Measurements from ENCODE around the gene ETFRF1.

ETFRF1 gene

DNA sequence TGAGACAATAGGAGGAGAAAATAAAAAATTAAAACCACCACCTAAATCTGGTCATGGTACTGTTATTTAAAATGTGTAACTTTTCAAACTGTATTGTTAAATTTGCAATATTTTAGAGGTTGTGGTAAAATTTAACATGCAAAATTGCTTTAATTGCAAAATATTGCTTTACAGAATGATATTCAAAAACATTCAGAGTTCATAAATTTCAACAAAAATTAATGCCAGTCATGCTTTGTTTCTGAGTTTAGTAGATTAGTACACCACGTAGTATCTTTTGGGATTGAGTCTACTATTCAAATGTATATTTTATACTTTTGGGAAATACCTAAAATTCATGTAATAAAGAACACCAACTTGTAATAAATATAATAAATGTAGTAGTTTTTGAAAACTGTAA is 18.3 kb downstream of the ETFRF1 start:
- no peak for DNase-seq (ENCODE audit: low spot score)

- DNase-seq (ENCODE audit: low spot score): no peak
Observed at GRCh38 chr12:25236190-25236589, 41.2 kb downstream of the ETFRF1 start.

GRCh38 chr12:25236626-25237025 is 41.6 kb downstream of the ETFRF1 start:
- no peak for DNase-seq (ENCODE audit: low spot score)

DNA sequence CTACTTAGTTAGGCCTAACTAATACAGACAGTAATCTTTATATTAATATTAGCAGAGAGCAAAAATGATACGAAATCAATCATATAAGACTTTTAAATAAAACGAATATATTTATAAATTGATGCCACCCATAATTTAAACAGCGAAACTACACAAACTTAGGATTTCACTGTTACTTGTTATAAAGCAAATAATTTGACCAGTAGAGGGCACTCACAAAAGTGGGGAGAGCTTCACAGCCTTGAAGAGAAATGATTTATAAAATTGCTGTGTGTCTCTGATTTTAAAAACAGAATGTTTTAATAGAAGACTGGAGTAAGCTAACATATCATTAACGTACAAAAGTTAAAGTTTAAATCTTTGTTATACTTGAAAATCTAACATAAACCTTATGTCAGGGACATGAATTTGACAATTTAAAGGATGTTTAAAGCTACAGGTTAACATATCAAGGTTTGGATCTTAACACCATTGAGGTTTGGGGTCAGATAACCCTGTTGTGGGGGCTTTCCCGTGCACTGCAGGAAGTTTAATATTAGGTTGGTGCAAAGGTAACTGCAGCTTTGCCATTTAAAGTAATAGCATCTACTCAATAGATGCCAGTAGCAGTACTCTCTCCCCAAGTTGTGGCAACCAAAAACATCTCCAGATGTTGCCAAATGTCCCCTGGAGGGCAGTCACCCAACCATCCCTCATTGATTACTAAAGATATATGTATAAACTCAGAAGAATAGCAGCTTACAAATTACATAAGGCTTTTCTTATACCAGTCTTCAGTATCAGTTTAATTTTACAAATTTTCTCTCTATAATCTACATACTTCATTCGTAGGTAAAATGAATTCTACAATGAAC is 46.4 kb downstream of the ETFRF1 start:
- peak; percentile 62 for DNase-seq (ENCODE audit: low spot score)

DNA sequence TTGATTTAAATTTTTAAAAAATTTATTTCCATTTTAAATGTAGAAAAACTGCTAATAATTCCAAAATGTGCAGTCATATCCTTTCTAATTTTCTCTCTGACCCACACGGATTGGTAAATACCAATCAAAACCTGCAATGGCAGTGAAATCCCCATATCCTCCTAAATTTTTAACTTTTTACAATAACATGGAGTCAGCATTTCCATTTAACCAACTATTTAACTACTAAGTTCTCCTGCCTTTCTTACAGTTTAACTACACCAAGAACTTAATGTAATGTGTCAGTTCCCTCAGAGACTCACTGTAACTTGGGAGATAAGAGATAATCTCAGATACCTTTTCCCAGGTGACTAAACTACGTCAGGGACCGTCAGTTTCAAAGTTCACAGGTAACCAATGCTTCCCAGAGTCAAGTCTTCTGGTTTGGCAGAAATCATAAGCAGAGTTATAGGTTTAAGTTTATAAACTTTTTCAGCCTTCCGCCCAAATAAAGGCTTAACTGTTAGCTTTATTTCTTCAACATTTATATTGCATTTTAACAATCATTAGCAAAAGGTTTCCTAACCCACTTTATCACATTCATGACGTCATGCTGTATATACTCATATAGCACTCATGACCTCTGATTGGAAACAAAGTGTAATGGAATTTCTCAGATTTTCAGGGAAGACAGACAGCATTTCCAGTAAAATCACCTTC is 48.1 kb downstream of the ETFRF1 start:
- no peak for DNase-seq (ENCODE audit: low spot score)

DNA sequence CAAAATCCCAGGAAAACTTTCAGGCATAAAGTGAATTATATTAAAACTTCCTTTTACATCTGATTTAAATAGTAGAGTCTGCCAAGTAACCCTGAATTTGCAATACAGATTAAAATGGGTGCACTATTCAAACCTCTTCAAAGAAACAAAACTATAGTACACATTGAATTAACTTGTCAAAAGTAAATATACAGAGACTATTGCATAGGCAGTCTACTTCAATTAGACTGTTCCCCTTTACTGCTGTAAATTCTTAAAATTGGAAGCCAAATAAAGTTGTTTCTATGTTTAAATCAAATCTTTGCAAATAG is 48.6 kb downstream of the ETFRF1 start:
- no peak for DNase-seq (ENCODE audit: low spot score)

DNA sequence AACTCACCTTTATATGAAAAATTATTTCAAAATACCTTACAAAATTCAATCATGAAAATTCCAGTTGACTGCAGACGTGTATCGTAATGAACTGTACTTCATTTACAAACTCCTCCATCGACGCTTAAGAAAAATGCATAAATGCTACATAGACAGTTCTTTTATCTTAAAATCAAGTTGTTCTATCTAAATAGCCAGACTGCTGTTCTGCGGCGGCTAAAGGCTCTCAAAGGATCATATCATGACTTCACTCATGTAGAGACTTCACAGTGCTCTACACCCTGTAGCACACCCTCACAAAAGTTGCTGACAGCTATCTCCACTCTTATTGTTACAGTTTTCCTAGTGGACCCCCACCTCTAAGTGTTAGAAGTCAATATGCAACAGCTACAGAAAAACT is 50.5 kb downstream of the ETFRF1 start:
- DNase-seq (ENCODE audit: low spot score): no peak

DNA sequence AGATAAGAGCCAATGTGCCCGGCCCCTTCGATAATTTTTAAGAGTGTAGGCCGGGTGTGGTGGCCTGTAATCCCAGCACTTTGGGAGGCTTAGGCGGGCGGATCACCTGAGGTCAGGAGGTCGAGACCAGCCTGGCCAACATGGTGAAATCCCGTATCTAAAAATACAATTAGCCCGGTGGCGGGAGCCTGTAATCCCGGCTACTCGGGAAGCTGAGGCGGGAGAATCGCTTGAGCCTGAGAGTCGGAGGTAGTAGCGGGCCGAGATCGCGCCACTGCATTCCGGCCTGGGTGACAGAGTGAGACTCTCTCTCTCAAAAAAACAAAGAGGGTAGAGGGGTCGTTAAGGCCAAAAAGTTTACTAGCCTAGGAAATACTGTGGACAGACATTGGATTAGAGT is 53.1 kb downstream of the ETFRF1 start:
- DNase-seq (ENCODE audit: low spot score): no peak

GRCh38 chr12:25248732-25249131 is 53.7 kb downstream of the ETFRF1 start:
- DNase-seq (ENCODE audit: low spot score): no peak

GRCh38 chr12:25249931-25250738 is 55.1 kb downstream of the ETFRF1 start:
- DNase-seq (ENCODE audit: low spot score): peak; percentile 35

DNA sequence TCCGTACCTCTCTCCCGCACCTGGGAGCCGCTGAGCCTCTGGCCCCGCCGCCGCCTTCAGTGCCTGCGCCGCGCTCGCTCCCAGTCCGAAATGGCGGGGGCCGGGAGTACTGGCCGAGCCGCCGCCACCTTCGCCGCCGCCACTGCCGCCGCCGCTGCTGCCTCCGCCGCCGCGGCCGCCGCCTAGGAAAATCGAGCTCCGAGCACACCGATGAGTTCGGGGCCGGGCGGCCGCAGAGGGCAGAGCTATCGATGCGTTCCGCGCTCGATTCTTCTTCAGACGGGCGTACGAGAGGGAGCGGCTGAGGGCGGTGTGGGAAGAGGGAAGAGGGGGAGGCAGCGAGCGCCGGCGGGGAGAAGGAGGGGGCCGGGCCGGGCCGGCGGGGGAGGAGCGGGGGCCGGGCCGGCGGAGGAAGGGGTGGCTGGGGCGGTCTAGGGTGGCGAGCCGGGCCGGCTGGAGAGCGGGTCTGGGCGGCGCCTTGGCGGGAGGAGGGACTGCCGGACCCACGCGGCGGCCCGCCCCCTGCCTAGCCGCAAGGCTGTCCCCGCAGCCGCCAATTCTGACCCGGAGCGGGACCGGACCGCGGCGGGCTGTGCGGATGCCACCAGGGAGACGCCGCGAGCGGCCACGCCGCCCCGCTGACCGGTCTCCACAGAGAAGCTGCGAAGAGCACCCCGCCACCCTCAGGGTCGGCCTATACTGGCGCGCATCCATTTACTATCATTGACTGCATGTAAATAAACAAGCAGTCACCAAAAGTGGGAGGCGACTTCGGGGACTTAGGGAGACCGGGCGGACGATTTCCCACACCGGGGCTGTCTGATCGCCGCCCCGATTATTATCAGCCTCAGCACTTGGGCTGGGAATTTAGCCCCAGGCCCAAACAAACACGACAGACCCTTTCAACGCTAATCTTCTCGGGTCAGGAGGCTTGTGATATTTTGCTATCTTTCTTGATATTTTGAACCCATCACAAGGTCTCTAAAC is 56.0 kb downstream of the ETFRF1 start, which contains the start of gene KRAS:
KRAS (minus strand) TSS at position 186 of the 987 bp plus-strand sequence.
- peak; percentile 92 for DNase-seq (ENCODE audit: low spot score)

- DNase-seq (ENCODE audit: low spot score): no peak
Observed at GRCh38 chr12:25251769-25252168, 56.7 kb downstream of the ETFRF1 start.

DNA sequence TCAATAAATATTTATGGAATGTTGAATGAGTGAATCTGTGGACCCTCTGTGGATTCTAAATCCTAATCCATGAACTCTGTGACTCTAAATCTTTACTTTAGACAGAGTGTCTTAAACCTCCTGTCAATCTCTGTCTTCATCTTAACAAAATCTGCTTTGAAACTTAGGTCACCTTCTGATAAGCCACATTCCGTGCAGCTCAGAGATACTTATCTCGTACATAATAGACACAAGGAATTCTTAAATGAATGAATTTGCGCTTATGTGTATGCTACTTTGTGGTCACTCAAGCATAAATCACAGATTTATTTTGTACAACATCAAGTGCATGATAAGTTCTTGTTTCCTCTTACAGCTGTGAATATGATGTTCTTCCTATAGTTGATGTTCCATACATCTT is 57.9 kb downstream of the ETFRF1 start:
- DNase-seq (ENCODE audit: low spot score): no peak

- no peak for DNase-seq (ENCODE audit: low spot score)
Observed at GRCh38 chr12:25253371-25254068, 58.5 kb downstream of the ETFRF1 start.

DNA sequence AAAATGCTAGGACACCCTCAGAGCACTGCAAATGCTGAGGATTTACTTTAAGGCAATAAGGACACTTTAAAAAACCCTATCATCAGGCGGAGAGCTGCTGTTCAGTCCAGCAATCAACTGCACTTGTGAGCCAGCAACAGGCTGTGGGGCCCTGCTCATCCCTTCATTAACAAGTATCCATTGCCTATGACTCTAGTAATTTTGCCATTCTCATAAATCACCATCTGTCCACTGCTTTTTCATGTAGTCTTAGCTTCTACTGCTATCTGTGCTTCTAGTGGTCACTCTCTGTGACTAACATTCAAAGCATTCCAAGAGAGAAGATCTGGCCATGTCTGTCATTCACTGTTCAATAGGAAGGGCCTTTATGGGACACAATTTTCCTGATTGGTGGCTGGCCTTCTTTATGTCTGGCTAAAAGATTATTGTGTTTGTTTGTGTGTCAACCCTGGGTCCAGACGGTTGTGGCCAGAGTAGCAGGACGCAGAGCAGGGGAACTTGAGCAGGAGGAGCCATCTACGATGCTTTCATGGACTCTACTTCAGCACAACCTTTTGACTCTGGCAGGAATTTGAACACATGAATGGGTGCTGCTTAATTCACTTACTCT is 59.3 kb downstream of the ETFRF1 start:
- DNase-seq (ENCODE audit: low spot score): no peak
